DND-41 (cell line): ENCODE data around the gene MYCBP.

Source experiments
- CTCF ChIP-seq: IDR thresholded peaks from 2 replicates; pipeline ENCODE4 v1.5.1; 2012; ENCODE audit warnings: borderline replicate concordance, low read length, moderate library complexity, mild to moderate bottlenecking; ENCODE audit not compliant: poor library complexity, severe bottlenecking; ENCODE audit errors: extremely low read depth
- EZH2 ChIP-seq: IDR thresholded peaks from 3 replicates; pipeline ENCODE4 v1.6.1; 2012; ENCODE audit warnings: borderline replicate concordance, low read depth, mild to moderate bottlenecking, moderate library complexity, low read length, inconsistent platforms; ENCODE audit not compliant: severe bottlenecking

- TF ChIP-seq CTCF (no peak), EZH2 (no peak)
Observed at GRCh38 chr1:38915352-38915948, 42.3 kb upstream of the MYCBP start.
